ENCODE data around the gene DRD2.

DRD2 gene

DNA sequence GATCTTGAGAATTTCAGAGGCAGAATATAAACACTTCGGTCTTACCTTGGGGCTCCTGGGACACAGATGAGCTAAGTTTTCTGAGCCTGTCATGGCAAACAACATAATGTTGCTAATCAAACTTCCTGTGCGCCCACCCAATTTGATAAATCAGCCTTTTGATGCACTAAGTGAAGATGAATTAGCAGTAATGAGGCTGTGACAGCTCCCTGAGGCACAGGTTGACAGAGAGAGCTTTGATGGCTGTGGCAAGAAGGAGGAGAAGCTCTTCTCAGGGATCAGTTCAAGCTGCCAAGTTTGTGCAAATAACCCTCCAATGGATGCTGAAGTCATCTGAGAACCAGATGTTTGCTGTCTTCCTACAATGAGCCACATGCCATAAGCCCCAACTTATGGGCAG lies 34.4 kb downstream of the DRD2 start:
- no peak for DNase-seq

- DNase-seq, result no peak
Measured at GRCh38 chr11:113436672-113437252, 38.4 kb downstream of the DRD2 start.

- DNase-seq, result no peak
Measured at GRCh38 chr11:113435190-113435968, 39.8 kb downstream of the DRD2 start.

DNA sequence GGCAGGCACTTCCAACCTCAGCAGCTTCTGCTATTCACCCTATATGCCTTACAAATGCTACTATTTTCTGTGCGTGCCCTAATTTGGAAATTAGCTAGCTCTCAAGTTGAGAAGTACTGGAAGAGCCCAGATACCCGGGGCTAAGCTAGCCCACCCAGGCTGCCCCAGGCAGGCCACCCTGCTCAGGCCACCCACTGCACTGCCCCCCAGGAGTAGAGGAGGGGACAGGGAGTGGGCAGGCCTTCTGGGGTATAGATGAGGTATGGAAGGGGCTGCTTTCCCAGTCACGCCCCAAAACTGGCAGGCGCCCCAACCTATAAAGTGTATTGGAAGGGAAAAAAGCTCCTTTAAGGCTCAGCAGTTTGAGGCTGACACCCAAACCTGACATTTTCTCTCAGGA lies 43.5 kb downstream of the DRD2 start:
- DNase-seq, result no peak

GRCh38 chr11:113426686-113427085 lies 48.5 kb downstream of the DRD2 start:
- DNase-seq, result no peak

- DNase-seq, result no peak
Measured at GRCh38 chr11:113420808-113421207, 54.4 kb downstream of the DRD2 start.

DNA sequence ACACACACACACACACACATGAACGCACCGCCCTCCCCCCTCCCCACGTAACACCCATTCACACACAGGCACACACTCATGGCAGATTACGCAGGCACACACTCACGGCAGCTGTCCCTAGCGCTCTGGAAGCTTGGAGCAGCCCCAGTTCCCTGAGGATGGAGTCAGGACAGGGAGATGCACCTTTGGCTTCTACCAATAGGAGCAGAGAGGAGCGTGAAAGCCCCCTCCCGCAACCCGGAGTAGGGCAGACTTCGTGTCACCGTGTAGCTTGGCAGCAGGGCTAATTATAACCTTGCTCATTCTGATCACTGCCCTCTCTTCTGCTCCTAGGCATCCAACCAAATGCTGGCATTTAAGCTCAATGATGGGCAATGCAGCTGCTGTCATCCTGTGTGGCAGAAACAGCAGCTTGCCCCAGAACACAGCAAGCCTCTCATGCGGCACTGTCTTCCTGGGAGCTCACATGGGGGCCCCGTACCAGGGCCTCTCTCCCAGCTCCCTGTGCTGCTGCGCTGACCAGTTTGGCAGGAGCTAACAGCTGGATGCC lies 55.7 kb downstream of the DRD2 start:
- no peak for DNase-seq

DNA sequence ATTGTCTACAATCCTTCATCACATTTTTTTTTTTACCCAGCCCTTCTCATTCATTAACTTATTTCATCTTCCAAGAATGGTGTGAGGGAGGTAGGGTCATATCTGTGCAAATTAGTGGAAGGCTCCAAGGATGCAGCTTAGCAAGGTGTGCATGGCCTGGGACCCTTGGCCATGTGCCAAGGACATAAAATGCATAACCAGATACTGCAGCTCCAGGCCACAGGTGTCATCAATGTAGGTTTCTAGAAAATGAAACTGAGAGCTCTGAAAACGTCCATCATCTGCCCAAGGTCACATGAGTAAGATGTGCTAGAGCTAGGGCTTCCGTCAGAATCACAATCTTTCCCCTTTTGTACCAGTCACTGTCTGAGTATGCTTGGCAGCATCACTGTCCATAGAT lies 57.8 kb downstream of the DRD2 start:
- no peak for DNase-seq

- no peak for DNase-seq
Measured at GRCh38 chr11:113415343-113415742, 59.9 kb downstream of the DRD2 start.

DNA sequence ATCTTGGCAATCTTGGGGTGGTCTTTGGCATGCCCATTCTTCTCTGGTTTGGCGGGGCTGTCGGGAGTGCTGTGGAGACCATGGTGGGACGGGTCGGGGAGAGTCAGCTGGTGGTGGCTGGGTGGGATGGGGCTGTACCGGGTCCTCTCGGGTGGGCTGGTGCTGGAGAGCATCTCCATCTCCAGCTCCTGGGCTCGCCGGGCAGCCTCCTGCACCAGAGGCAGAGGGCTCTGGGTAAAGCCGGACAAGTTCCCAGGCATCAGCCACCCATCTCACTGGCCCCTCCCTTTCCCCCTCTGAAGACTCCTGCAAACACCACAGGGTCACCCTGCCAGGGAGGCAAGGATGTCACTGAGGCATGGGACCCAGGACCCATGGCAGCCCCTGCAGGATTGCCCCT lies 62.5 kb downstream of the DRD2 start:
- DNase-seq, result no peak

- DNase-seq, result no peak
Measured at GRCh38 chr11:113411536-113411935, 63.7 kb downstream of the DRD2 start.

- no peak for DNase-seq
Measured at GRCh38 chr11:113410414-113411135, 64.6 kb downstream of the DRD2 start.

- no peak for DNase-seq
Measured at GRCh38 chr11:113409526-113409925, 65.7 kb downstream of the DRD2 start.

GRCh38 chr11:113408887-113409286 lies 66.3 kb downstream of the DRD2 start:
- DNase-seq, result no peak

DNA sequence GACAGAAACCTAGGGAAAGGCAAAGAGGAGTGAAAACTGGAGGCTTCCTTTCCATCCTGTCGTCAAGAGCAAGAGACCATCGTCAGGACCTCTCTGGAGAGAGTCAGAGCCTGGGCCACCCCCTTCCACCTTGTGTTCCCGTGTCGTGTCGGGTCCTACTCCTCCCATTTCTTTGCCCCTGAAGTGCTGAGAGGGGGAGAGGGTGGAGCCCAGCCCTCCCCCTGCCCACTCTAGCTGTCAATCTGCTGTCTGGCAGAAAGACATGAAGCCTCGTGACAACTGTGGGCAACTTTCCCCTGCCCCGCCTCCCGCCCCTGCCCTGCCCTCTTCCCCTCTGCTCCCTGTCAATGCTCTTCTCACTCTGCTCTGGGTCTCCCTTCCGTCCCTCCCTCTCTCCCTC lies 67.0 kb downstream of the DRD2 start:
- no peak for DNase-seq

- DNase-seq, result no peak
Measured at GRCh38 chr11:113407163-113407562, 68.0 kb downstream of the DRD2 start.

DNA sequence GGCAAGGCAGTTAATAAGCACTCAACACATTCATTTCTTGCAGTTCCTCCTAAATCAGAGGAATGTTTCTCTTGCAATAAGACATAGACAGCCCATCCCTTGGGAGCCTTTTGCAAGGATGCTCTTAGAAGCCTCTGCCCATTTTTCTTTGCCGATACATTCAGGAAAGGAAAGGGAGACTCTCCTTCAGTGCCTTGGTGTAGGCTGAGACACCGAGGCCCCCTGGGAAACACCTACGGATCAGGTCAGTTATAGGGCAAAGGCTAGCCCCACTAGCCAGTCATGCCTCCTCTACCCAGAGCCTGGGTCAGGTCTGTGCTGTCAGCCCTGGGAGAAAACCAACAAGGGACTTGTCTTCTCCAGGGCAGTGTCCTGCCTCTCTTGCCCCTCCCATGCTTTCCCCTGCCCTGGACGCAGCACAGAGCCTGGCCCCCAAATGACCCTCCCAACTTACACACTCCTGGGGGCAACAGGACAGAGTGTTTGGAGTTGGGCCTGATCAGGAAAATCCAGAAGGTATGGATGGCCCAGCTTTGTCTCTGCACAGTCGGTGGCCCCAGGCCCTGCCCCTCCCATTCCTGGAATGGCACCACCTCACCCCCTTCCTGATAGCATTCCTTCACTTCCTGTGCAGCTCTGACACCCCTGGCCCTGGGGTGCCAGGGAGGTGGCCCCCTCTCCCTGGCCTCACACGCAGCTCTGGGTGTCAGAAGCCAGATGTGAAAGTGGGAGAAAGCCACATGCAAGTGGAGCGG lies 69.3 kb downstream of the DRD2 start:
- DNase-seq, result no peak

DNA sequence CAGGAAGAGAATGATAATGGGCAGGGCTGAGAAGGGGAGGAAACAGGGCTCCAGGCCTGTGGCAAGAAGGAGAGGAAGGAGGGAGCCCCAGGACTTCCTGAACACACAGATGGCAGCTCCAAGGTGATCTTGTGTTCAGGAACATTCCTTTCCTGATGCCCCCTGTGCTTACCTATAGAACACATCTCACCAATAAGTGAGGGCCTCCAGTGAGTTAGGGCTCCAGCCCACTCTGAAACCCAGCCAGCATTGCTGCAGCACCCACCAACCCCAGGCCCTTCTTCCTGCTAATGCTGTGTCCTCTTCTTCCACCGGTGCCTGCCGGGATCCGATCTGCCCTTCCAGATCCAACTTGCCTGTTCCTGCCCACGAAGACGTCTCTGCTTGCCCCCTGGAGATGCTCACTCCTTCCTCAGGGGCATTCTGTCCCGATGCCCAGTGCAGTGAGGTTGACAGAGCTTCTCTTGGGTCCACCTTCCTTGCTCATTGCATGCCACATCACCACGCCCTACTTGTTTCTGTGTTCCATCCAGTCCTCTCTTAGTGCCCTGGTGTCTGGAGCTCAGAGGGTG lies 70.3 kb downstream of the DRD2 start:
- no peak for DNase-seq

DNA sequence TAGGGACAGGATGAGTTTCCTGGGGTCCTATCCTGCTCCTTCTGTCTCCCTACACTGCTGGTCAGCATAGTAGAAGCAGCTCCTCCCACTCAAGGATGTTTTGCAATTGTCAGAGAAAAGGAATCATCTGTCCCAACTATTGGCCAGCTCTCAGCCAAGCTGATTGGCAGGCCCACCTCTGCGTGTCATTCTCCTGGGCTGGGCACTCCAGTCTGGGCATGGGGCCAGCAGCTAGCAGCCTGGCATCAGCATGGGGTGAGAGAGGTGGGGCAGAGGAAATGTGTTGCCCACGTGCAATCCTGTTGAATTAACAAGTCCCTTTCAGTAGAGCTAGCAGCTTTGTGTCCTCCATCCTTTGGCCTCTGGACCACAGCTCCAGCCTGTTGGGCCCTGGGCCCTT lies 73.5 kb downstream of the DRD2 start:
- no peak for DNase-seq

DNA sequence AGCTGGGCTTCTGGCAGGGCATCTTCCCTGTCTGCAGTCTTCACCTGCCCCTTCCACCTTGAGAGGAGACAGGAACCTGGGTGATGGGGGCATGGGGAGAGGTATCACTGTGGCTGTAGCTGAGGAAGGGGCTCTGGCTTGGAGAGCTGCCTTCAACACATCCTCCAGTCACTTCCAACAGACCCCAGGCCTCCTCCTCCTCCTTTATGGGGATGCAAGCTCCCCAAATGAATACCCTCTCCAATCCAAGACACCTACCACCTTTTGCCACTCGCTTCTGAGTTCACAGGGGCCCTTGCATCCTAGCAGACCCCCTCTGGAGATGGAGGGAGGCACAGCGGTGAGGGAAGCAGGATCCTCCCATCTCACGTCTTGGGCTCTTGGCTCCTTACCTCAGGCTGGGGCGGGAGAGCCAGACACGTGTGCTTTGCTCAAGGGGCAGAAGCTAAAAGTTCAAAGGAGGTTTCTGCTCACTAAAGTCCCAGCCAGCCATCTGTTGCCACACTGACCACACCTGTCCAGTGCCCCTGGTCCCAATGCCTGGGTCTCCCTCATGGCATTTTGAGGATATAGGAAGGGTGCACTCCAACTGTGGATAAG lies 74.5 kb downstream of the DRD2 start:
- no peak for DNase-seq

DNA sequence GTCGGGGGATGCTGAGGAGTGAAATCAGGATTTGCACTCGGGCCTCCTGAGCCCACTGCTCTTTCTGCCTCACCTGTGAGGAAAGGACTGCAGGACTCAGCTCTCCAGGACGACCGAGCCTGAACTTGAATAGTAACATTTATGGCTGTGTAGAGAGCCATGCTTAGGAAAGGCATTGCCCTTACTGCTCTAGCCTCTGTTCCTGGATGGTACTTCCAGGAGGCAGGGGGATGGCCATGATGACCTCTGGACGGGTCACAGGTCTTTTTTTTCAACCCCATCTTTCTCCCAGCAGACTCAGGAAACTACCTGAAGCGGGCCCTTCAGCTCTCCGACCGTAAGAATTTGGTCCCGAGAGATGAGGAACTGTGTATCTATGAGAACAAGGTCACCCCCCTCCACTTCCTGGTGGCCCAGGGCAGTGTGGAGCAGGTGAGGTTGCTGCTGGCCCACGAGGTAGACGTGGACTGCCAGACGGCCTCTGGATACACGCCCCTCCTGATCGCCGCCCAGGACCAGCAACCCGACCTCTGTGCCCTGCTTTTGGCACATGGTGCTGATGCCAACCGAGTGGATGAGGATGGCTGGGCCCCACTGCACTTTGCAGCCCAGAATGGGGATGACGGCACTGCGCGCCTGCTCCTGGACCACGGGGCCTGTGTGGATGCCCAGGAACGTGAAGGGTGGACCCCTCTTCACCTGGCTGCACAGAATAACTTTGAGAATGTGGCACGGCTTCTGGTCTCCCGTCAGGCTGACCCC lies 76.3 kb downstream of the DRD2 start:
- no peak for DNase-seq

DNA sequence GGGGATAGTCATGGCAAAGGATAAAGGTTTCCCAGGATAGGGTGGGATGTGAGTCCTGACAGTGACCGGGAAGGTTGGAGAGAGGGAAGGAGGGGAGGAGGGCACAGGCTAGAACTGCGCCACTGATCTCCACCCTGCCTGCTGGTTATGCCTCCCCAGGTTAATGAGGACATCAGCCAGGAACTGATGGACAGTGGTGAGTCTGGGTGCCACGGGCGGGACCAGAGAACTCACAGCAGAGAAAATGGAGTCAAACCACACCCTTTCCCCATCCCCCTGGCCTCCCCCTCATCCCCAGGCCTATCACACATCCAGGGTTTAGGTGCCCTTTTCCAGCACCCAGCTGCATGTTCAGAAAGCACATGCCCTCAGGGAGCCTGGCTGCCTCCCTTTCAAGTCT lies 77.4 kb downstream of the DRD2 start:
- no peak for DNase-seq

All from stimulated activated CD4-positive, alpha-beta T cell treated with anti-CD3 and anti-CD28 coated beads, Interleukin-4, amount 100 ng/mL, for 24 hours (primary cell).